Motor neuron (in vitro differentiated cells): ENCODE results near the gene AP1G2. TPM values are rescaled to one million over a fixed set of nuclear protein-coding genes. Genes with fewer than 3 reads are reported as not detected.

Experiments used
- ATAC-seq, 8 experiments: fragments of 200-7000 bp; cut with Tn5 transposase; replicated peaks in 6 of 8; 2 replicates each; pipeline ENCODE4 v1.8.0; 2021; ENCODE audit warnings: mild to moderate bottlenecking in 8 of 8, moderate library complexity in 8 of 8
- H3K27ac ChIP-seq, 2 donors: fragments of 250-450 bp; sonication (Bioruptor Pico); 2 replicates each; pipeline ENCODE4 v1.9.0; 2021; ENCODE audit warnings: antibody characterized with exemption in 2 of 2, mild to moderate bottlenecking in 2 of 2, moderate library complexity in 1 of 2
- H3K4me1 ChIP-seq, 2 donors: fragments of 250-450 bp; sonication (Bioruptor Pico); replicated peaks in 1 of 2; 2 replicates each; pipeline ENCODE4 v1.6.1; 2021; ENCODE audit warnings: antibody characterized with exemption in 2 of 2, mild to moderate bottlenecking in 2 of 2, moderate library complexity in 1 of 2
- H3K4me3 ChIP-seq, 5 donors: fragments of 250-450 bp; sonication (Bioruptor Pico); 2 replicates each; pipeline ENCODE4 v1.9.0; 2021; ENCODE audit warnings: antibody characterized with exemption in 5 of 5, mild to moderate bottlenecking in 5 of 5, moderate library complexity in 4 of 5
- WGBS, 10 experiments: fragments of 450-650 bp; shearing (Covaris generic); methylation state at CpG; one replicate each; pipeline ENCODE4 v1.0.0; 2022; 5-methylcytosine and 5-hydroxymethylcytosine counted together
- in situ Hi-C, 9 experiments: fragments of 400-800 bp; cut with MboI; loops; one replicate each; pipeline ENCODE4 v1.15.0; 2021; ENCODE audit warnings: low sequenced_read_pairs in 9 of 9, low pct_unique_long_range_greater_than_20kb in 2 of 9; ENCODE audit not compliant: unreplicated experiment in 9 of 9
- total RNA-seq, 8 experiments: library from RNA; unstranded; fragments of 300-600 nt; gene quantifications; 2 replicates each; pipeline versions ENCODE4 v1.2.3 to v1.2.4, GENCODE V29; 2022

AP1G2 gene
- total RNA-seq, 8 experiments from 2014 or later = 7.5 to 125 (median 25.5) TPM

GRCh38 chr14:23565626-23566025, 2.0 kb downstream of the AP1G2 start:
- Histone ChIP-seq H3K4me1 (peaks cover 31 to 35% of the 10 kb centered on the region in 2 donors), H3K4me3 (no peak overlapping the region), H3K27ac (no peak overlapping the region)
- 80 to 100% (median 94%) methylated on average over 1 to 6 of the region's 11 CpGs; no CpG with 5 or more reads in 5 of the 10 experiments for WGBS, 10 experiments
- no peak for ATAC-seq
- in situ Hi-C loops = loop anchor here in 7 of 9 experiments (10.0 to 25.0 kb wide), 3 partner anchors 81 to 253 kb away; partner anchors contain the start of genes BCL2L2 (in 4 of the 7), PABPN1 (in 4 of the 7) and PPP1R3E (in 4 of the 7)

DNA sequence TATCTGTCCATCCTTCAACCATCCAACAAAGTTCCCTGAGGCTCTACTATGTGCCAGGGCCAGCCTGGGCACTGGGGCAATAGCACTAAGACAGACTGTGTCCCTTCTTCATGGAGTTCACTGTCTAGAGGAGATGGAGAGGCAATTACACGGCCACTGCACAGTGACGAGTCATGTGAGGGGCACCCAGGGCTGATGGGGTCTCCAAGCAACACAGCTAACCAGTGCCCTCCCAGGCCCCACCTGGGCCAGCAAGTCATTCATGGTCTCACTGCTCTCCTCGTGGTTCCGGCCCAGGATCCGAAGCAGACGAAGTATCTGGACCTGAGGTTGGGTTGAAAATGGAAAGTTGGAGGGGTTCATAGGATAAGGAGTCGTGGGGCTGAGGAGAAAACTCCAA, 2.7 kb downstream of the AP1G2 start:
- Histone ChIP-seq H3K4me3 (no peak overlapping the region), H3K27ac (no peak overlapping the region), H3K4me1 (peaks cover 25 to 27% of the 10 kb centered on the region in 2 donors)
- no peak for ATAC-seq
- WGBS, 10 experiments = 67 to 100% (median 71%) methylated on average over 1 to 3 of the region's 7 CpGs; no CpG with 5 or more reads in 5 of the 10 experiments
- in situ Hi-C loops = loop anchor here in 7 of 9 experiments (5.0 to 25.0 kb wide), 4 partner anchors 80 to 253 kb away; partner anchors contain the start of genes BCL2L2 (in 4 of the 7), PABPN1 (in 4 of the 7) and PPP1R3E (in 4 of the 7)

- ATAC-seq = no peak
- H3K4me1 ChIP-seq = peaks cover 20 to 26% of the 10 kb centered on the region in 2 donors
- no peak overlapping the region for H3K4me3 ChIP-seq
- in situ Hi-C loops = loop anchor here in 7 of 9 experiments (5.0 to 25.0 kb wide), 4 partner anchors 79 to 252 kb away; partner anchors contain the start of genes BCL2L2 (in 4 of the 7), PABPN1 (in 4 of the 7) and PPP1R3E (in 4 of the 7)
- 68 to 100% (median 87%) methylated on average over 1 to 9 of the region's 13 CpGs; no CpG with 5 or more reads in 3 of the 10 experiments for WGBS, 10 experiments
- no peak overlapping the region for H3K27ac ChIP-seq
These were observed 3.3 kb downstream of the AP1G2 start for GRCh38 chr14:23564181-23564812.

DNA sequence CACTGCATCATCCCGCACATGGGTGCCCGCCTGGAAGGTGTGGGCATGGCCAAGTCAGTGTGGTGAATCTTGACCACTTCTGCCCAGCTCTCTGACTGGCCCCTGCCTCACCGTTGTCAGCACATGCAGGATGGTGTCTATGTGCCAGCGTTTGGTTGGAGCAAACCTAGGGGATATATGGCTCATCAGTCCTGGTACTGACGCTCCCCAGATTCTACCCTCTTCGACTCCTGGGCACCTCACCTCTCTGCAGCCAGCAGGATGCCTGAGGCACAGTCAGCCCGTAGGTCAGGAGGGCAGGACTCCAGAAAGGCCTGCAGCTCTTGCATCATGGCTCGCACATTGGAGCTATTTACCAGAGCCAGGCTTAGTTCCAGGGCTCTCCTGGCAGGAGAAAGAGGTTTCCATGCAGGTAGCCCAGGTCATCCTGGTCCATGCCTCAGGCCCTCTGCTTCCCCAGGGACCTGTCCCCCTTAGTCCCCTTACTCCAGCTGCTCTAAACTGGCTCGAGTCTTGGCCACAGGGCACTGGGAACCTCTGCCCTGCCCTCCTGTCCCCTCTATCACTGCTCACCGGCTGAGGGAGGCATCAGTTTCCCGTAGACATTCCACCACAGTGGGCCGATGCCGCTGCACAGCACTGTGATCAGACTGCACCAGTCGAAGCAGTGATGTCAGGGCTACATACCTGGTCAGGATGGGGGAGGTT, 4.0 kb downstream of the AP1G2 start:
- Histone ChIP-seq H3K27ac (no peak overlapping the region), H3K4me3 (no peak overlapping the region), H3K4me1 (peaks cover 18 to 22% of the 10 kb centered on the region in 2 donors)
- 53 to 100% (median 62%) methylated on average over 1 to 4 of the region's 14 CpGs; no CpG with 5 or more reads in 4 of the 10 experiments for WGBS, 10 experiments
- in situ Hi-C loops = loop anchor here in 7 of 9 experiments (5.0 to 25.0 kb wide), 4 partner anchors 79 to 251 kb away; partner anchors contain the start of genes BCL2L2 (in 4 of the 7), PABPN1 (in 4 of the 7) and PPP1R3E (in 4 of the 7)
- ATAC-seq = no peak

DNA sequence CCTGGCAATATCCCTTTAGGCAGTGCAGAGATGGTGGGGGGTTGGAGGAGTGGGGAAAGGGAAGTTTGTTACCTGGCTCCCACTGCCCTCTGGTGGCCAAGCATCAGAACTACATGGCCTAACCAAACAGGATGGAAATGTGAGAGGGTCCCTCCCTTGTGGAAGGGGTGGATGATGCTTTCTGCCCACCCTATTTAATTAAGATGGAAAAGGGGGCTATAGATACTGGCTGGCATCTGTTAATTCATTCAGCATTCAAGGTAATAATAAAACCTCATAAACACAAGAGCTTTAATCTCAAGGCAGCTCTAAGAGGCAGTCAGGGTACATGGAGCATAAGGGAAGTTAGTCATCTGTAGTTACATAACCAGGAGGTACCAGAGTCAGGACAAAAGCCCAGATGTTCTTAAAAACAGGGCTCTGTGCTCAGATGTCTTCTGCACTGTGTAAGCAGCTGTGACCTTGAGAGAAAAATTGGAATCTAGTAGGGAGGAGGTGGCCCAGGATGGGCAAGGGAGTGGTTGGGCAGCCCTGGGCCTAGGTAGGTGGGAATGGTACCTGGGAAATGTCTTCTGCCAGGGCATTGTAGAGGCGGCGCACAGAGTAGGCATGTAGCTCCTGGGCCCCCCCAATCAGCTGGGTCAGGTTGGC, 4.6 kb downstream of the AP1G2 start:
- Histone ChIP-seq H3K27ac (no peak overlapping the region), H3K4me3 (no peak overlapping the region), H3K4me1 (peaks cover 16 to 17% of the 10 kb centered on the region in 2 donors)
- in situ Hi-C loops = loop anchor here in 7 of 9 experiments (5.0 to 25.0 kb wide), 4 partner anchors 78 to 251 kb away; partner anchors contain the start of genes BCL2L2 (in 4 of the 7), PABPN1 (in 4 of the 7) and PPP1R3E (in 4 of the 7)
- ATAC-seq = peak in 6 of 8 experiments; percentile 4 to 43 (median 31)
- 90 to 100% methylated on average over 2 of the region's 2 CpGs; no CpG with 5 or more reads in 8 of the 10 experiments for WGBS, 10 experiments

DNA sequence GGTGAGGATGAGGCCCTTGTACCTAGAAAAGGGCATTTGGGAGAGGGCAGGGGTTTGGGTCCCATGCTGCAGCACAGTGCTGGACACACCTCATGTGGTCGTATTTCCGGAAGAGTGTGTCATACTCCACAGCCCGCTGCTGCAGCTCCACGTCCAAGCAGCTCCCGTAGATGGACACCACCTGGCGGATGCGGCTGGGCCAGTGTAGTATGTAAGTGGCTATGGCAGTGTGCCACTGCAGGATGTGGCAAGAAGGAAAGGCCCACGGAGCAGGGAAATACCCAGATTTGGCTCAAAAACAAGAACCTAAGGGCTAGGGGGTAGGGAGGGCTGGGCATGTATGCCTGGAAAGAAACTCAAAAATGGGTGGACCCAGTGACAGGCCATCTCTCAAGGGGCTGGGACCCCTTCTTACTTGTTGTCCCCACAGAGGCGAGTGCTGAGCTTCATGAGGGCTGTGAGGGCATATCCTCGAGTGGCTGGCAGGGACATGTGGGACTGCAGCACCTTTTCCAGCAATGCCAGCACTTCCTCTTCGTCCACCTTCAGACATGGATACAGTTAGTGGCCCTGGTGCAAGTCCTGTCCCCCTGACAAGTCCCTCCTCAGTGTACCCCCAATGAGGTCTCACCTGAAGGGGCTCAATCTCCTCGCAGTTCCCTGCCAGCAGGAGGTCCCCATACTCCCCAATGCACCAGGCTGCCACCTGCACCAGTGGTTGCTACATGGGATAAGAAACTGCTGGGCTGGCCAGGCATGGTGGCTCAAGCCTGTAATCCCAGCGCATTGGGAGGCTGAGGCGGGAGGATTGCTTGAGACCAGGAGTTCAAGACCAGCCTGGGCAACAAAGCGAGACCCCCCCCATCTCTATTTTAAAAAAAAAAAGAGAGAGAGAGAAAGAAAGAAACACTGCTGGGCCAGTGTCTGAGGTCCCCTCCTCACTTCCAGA, 5.4 kb downstream of the AP1G2 start:
- in situ Hi-C loops = loop anchor here in 7 of 9 experiments (5.0 to 25.0 kb wide), 4 partner anchors 77 to 250 kb away; partner anchors contain the start of genes BCL2L2 (in 4 of the 7), PABPN1 (in 4 of the 7) and PPP1R3E (in 4 of the 7)
- Histone ChIP-seq H3K27ac (no peak overlapping the region), H3K4me3 (no peak overlapping the region), H3K4me1 (peaks cover 18 to 19% of the 10 kb centered on the region in 2 donors)
- ATAC-seq = no peak
- WGBS, 10 experiments = 47 to 96% (median 90%) methylated on average over 2 to 11 of the region's 15 CpGs; no CpG with 5 or more reads in 2 of the 10 experiments

DNA sequence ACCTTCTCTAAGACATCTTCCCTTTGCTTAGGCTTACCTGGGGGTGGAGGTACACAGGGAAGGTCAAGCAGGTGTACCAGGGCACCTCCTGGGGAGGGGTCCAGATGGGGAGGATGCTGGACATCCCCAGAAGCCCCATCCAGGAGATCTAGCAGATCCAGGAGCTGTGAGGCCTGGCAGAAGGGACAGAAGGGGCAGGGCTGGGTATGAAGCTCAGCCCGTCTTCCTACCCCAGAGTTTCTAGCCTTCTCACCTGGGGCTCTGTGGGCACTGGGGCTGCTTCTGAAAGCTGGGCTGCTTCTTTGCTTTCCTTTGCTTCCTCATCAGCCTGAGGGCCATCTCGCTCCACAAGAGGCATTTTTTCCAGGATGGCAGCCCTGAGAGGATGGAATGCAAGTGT, 6.3 kb downstream of the AP1G2 start:
- Histone ChIP-seq H3K4me1 (peaks cover 19 to 20% of the 10 kb centered on the region in 2 donors), H3K27ac (no peak overlapping the region), H3K4me3 (no peak overlapping the region)
- in situ Hi-C loops = loop anchor here in 7 of 9 experiments (5.0 to 25.0 kb wide), 4 partner anchors 76 to 249 kb away; partner anchors contain the start of genes BCL2L2 (in 4 of the 7), PABPN1 (in 4 of the 7) and PPP1R3E (in 4 of the 7)
- no peak for ATAC-seq
- 60 to 100% (median 69%) methylated on average over 1 to 2 of the region's 2 CpGs; no CpG with 5 or more reads in 7 of the 10 experiments for WGBS, 10 experiments

DNA sequence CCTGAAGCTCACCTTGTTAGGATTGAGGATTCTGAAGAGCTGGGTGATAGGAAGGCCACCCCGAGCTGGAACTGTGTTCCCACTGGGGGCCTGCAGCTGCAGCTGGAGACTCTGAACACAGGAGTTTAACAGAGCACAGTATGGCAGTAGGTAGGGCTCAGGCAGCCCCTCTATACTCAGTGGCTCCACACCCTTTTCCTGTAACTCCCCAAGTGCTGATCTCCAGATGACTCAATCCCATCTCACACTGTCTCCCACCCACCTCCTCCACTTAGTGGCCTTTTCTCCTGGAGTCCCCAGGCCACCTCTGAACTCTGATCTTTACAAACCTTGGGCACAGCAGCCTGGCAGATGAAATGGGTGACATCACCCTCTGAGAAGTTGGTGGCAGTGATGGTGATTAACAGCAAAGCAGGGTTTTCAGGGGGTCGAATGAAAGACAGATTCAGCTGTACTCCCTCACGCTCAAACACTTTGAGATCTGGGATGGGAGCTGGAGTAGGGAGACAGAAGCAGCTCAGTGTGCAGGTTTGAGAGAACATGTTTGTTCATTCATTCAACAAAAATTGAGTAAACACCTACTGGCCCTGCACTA, 7.6 kb downstream of the AP1G2 start:
- in situ Hi-C loops = loop anchor here (5.0 to 25.0 kb wide), 5 partner anchors 75 to 248 kb away; partner anchors contain the start of genes PABPN1 (in 5 of the 9), BCL2L2 (in 4 of the 9) and PPP1R3E (in 4 of the 9)

GRCh38 chr14:23559010-23559925, 8.3 kb downstream of the AP1G2 start:
- in situ Hi-C loops = loop anchor here (10.0 to 25.0 kb wide), 4 partner anchors 74 to 247 kb away; partner anchors contain the start of genes PABPN1 (in 5 of the 9), BCL2L2 (in 4 of the 9) and PPP1R3E (in 4 of the 9)
- peak in 1 of 8 experiments; percentile 1 for ATAC-seq

More for the DNA sequence above, 7.6 kb downstream of the AP1G2 start:
- ATAC-seq = no peak
- Histone ChIP-seq H3K4me3 (no peak overlapping the region), H3K27ac (no peak overlapping the region), H3K4me1 (peaks cover 20 to 22% of the 10 kb centered on the region in 2 donors)
- WGBS, 10 experiments = 64 to 100% (median 83%) methylated on average over 1 to 3 of the region's 3 CpGs; no CpG with 5 or more reads in 7 of the 10 experiments

More at GRCh38 chr14:23559010-23559925, 8.3 kb downstream of the AP1G2 start:
- Histone ChIP-seq H3K27ac (peak overlapping the region in 1 of 2 donors; percentile 7), H3K4me3 (no peak overlapping the region), H3K4me1 (peaks cover 20 to 24% of the 10 kb centered on the region in 2 donors)
- 24 to 100% (median 67%) methylated on average over 2 to 13 of the region's 21 CpGs; no CpG with 5 or more reads in 2 of the 10 experiments for WGBS, 10 experiments
